WERI-Rb-1 (cell line): Measurements from ENCODE around the gene CAPN5.

Experiments used
- DNase-seq: peaks from one replicate; pipeline ENCODE4 v3.0.0-alpha.2; 2020
- H3K27ac ChIP-seq: fragments of 250-450 bp; sonication (Bioruptor Pico); 2 replicates; pipeline ENCODE4 v1.5.1; 2020; ENCODE audit warnings: mild to moderate bottlenecking, moderate library complexity
- H3K27me3 ChIP-seq: fragments of 250-450 bp; sonication (Bioruptor Pico); 2 replicates; pipeline ENCODE4 v1.5.1; 2021; ENCODE audit warnings: mild to moderate bottlenecking, low read depth, moderate library complexity; ENCODE audit not compliant: insufficient read depth, severe bottlenecking
- H3K36me3 ChIP-seq: fragments of 250-450 bp; sonication (Bioruptor Pico); 2 replicates; pipeline ENCODE4 v1.5.1; 2020; ENCODE audit warnings: mild to moderate bottlenecking, moderate library complexity
- H3K4me3 ChIP-seq: 2 replicates; pipeline ENCODE4 v1.5.1; 2011; ENCODE audit warnings: low read depth, mild to moderate bottlenecking, control low read depth, low read length
- H3K9me3 ChIP-seq: fragments of 250-450 bp; sonication (Bioruptor Pico); 2 replicates; pipeline ENCODE4 v1.5.1; 2021; ENCODE audit warnings: mild to moderate bottlenecking, moderate library complexity; ENCODE audit not compliant: severe bottlenecking
- TF ChIP-seq, protein P1 (sequence below): IDR thresholded peaks from 2 replicates; pipeline ENCODE4 v1.5.1; 2011; ENCODE audit warnings: low read depth, mild to moderate bottlenecking, control low read depth, inconsistent platforms, low read length

CAPN5 gene

DNA sequence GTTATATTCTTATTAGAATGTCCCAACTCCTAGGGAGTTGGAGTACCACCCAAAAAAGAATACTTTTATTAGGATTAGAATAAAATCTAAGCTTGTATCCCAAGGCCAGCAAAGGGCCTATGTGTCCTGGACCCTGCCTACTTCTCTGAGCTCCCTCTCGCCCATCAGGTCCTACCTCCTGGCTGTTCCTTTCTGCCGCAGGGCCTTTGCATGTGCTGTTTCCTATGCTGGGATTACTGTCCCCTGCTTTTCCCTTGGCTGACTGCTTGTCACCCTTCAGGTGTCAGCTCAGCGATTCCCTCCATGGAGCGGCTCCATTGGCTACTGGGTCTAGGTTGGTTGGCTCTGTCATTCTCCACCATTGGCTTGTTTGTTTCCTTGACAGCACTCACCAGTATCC lies 74.7 kb downstream of the CAPN5 start:
- H3K36me3 ChIP-seq: peaks cover 46% of the 10 kb centered on the region
- H3K27ac ChIP-seq: no peak overlapping the region
- H3K9me3 ChIP-seq: no peaks in the 10 kb centered on the region
- TF ChIP-seq, protein P1, sequence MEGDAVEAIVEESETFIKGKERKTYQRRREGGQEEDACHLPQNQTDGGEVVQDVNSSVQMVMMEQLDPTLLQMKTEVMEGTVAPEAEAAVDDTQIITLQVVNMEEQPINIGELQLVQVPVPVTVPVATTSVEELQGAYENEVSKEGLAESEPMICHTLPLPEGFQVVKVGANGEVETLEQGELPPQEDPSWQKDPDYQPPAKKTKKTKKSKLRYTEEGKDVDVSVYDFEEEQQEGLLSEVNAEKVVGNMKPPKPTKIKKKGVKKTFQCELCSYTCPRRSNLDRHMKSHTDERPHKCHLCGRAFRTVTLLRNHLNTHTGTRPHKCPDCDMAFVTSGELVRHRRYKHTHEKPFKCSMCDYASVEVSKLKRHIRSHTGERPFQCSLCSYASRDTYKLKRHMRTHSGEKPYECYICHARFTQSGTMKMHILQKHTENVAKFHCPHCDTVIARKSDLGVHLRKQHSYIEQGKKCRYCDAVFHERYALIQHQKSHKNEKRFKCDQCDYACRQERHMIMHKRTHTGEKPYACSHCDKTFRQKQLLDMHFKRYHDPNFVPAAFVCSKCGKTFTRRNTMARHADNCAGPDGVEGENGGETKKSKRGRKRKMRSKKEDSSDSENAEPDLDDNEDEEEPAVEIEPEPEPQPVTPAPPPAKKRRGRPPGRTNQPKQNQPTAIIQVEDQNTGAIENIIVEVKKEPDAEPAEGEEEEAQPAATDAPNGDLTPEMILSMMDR: no peak
- no peak overlapping the region for H3K4me3 ChIP-seq
- no peaks in the 10 kb centered on the region for H3K27me3 ChIP-seq
- DNase-seq: no peak

DNA sequence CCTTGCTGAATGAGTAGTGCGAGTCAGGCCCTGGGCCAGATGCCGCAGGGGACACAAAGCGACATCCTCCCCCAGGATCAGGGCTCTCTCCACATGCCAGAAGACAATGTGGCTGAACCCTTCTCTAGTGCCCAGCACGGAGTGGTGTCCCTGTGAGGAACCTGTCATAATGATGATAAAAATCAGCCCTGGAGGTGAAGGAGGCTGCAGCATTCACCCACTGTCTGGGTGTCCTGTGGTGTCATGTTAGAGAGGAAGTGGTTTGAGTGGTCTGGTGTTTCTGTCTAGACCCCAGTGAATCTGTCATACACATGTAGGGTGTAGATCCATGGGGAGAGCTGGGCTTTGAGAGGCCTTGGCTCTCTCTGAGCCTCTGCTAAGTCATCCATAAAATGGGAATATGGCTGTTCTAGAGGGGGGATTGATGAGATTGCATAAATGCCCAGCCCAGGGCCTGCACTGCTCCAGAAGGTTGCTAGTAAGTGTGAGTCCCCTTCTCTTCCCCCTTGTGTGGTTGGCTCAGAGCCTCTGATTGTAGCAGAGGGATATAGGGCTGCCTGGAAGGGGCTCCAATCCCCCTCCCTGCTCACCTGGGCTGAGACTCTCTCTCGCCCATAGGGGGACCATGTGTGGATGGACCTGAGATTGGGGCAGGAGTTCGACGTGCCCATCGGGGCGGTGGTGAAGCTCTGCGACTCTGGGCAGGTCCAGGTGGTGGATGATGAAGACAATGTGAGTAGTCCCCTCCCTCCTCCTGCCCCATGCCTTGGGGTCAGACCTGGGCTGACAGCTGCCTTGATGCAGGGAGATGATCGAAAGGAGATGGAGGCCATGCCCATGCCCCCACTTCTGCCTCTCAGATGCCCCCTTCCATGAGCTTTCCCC lies 75.6 kb downstream of the CAPN5 start:
- no peak overlapping the region for H3K27ac ChIP-seq

DNA sequence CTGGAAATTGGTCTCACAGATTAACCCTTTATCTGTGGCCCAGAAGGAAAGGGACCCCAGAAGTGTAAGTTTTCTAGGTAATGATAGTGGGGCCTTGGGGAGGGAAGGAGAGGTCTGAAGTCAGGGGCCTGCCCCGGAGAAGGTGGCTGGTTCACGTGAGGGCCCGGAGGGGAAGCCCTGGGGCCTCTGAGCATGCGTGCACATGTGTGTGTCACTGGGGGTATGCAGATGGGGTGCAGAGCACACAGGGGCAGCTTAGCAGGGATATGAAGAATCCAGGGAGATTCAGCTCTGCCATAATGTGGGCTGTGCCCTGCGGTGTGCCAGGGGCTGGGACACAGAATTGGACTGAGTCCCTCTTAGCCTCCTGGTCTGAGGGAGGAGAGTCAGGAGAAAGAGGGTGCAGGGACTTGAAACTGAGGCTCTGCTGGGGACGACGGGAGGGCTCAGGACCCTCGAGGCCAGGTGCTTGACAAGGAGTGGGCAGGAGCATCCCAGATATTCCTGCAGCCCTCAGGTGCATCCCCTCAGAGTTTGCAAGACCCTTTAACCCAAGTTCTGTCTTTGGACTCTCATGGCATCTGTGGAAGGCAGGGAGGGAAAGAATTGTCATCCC lies 76.7 kb downstream of the CAPN5 start:
- TF ChIP-seq, protein P1: no peak
- no peaks in the 10 kb centered on the region for H3K9me3 ChIP-seq

More for the DNA sequence above, 75.6 kb downstream of the CAPN5 start:
- Histone ChIP-seq H3K9me3 (no peaks in the 10 kb centered on the region), H3K4me3 (no peak overlapping the region), H3K36me3 (peaks cover 55% of the 10 kb centered on the region), H3K27me3 (no peaks in the 10 kb centered on the region)
- TF ChIP-seq, protein P1: no peak
- DNase-seq: no peak

DNA sequence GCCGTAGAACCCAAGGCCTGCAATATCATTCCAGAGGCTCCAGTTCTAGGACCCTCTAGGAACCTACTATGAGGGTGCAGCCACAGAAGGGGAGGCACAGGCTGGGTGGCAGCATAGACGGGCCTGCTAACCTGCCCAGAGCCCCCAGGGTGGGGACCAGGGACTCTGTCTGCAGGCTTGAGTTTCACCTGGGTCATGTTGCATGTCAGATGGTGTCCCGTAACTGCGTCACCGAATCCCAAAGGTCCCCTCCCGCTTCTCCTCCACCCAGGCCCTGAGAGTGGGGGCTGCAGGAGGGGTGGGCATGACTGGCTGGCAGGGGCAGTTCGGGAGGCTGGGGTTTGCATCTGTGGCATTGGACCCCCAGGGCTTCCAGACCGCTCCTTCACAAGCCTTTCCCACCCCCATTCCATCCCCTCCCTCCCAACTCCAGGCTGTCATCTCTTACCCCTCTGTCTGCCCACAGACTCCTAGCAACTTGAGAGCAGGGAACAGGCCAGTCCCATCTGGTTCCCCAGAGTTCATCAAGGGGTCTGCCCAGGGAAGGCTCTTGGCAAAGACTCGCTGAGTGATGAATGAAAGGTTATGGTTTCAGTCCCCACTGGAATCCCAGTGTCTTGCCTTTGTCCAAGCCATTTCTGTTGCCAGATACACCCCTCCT lies 77.6 kb downstream of the CAPN5 start:
- DNase-seq: no peak
- Histone ChIP-seq H3K36me3 (peaks cover 70% of the 10 kb centered on the region), H3K27me3 (no peaks in the 10 kb centered on the region), H3K27ac (no peak overlapping the region), H3K4me3 (no peak overlapping the region), H3K9me3 (no peaks in the 10 kb centered on the region)
- TF ChIP-seq, protein P1: no peak

More for the DNA sequence above, 76.7 kb downstream of the CAPN5 start:
- no peak overlapping the region for H3K27ac ChIP-seq
- DNase-seq: no peak
- no peaks in the 10 kb centered on the region for H3K27me3 ChIP-seq
- peaks cover 62% of the 10 kb centered on the region for H3K36me3 ChIP-seq
- H3K4me3 ChIP-seq: no peak overlapping the region

DNA sequence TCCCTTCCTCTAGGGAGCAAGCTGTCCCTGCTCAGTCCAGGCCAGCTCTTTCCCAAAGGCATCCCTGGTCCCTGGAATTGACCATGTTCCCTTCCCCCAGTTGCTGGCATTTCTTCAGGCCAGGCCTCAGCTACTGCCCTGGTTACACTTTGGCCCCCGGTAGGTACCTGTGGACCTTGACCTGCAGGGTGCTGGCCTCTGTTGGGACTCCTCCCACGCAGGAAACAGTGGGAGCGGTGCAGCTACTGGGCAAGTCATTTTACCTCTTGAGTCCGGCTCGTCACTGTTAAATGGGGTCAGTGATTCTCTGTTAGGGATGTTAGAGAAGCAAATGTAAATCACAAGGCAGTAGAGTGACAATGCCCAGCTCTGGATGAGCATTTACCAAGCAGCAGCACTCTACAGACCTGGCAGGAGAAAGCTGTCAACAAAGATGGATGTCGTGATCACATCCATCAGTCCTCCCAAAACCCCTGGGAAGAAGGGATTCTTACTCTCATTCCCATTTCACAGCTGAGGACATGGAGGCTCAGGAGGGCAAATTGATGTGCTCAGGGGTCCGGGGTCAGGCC lies 78.2 kb downstream of the CAPN5 start:
- DNase-seq: no peak
- H3K9me3 ChIP-seq: no peaks in the 10 kb centered on the region
- H3K4me3 ChIP-seq: no peak overlapping the region
- no peaks in the 10 kb centered on the region for H3K27me3 ChIP-seq
- TF ChIP-seq, protein P1: no peak
- H3K27ac ChIP-seq: no peak overlapping the region
- H3K36me3 ChIP-seq: peaks cover 76% of the 10 kb centered on the region
